Upper lobe of left lung (tissue), 6 donors: Measurements from ENCODE around the gene SPTY2D1. TPM values are rescaled to one million over a fixed set of nuclear protein-coding genes. Genes with fewer than 3 reads are reported as not detected.

ENCODE experiments used
- ATAC-seq, 2 donors: fragments of 200-7000 bp; cut with Tn5 transposase; one replicate each; pipeline ENCODE4 v1.9.1; 2022; ENCODE audit warnings: mild to moderate bottlenecking in 2 of 2, moderate library complexity in 2 of 2; ENCODE audit not compliant: low FRiP score in 2 of 2
- DNase-seq, 2 donors: peaks; one replicate each; pipeline ENCODE4 v3.0.0-alpha.2; 2019 to 2020
- H3K27ac ChIP-seq, 4 donors: fragments of 200-600 bp; sonication (generic); one replicate each; pipeline ENCODE4 v1.5.1; 2016 to 2019
- H3K27me3 ChIP-seq, 4 donors: fragments of 200-600 bp; sonication (generic); one replicate each; pipeline ENCODE4 v1.5.1; 2017 to 2019
- H3K36me3 ChIP-seq, 4 donors: fragments of 200-600 bp; sonication (generic); one replicate each; pipeline ENCODE4 v1.5.1; 2016 to 2019
- H3K4me1 ChIP-seq, 4 donors: fragments of 200-600 bp; sonication (generic); one replicate each; pipeline ENCODE4 v1.5.1; 2018 to 2019
- H3K4me3 ChIP-seq, 4 donors: fragments of 200-600 bp; sonication (generic); one replicate each; pipeline ENCODE4 v1.5.1; 2017 to 2019; ENCODE audit warnings: mild to moderate bottlenecking in 2 of 4, moderate library complexity in 1 of 4
- H3K9me3 ChIP-seq, 4 donors: fragments of 200-600 bp; sonication (generic); one replicate each; pipeline ENCODE4 v1.5.1; 2018 to 2019
- EP300 ChIP-seq, 4 donors: sonication (generic); formaldehyde crosslinking; IDR thresholded peaks; one replicate each; pipeline ENCODE4 v1.5.1; 2017; ENCODE audit warnings: antibody characterized with exemption in 4 of 4, control low read depth in 2 of 4
- POLR2A ChIP-seq, 4 donors: fragments of 450-650 bp; IDR thresholded peaks; one replicate each; pipeline ENCODE4 v1.5.1; 2016 to 2017; ENCODE audit warnings: antibody characterized with exemption in 4 of 4, mild to moderate bottlenecking in 2 of 4
- POLR2AphosphoS5 ChIP-seq, 2 donors: sonication (generic); formaldehyde crosslinking; IDR thresholded peaks; one replicate each; pipeline ENCODE4 v1.5.1; 2017; ENCODE audit warnings: antibody characterized with exemption in 2 of 2
- WGBS, 2 donors: methylation state at CpG; one replicate each; pipeline ENCODE4 v1.1.5; 2017 to 2018; 5-methylcytosine and 5-hydroxymethylcytosine counted together
- total RNA-seq, 6 donors: library from RNA; depleted of rRNA in 4 of 6; stranded (reverse); fragments of >200 nt in 4 of 6; gene quantifications; one replicate each; pipeline versions ENCODE4 v1.1.0 to v1.2.1, GENCODE V29; 2016 to 2021
- TF ChIP-seq, protein P1 (sequence below), 6 experiments: fragments of 450-650 bp in 4 of 6; fragments of 200-600 bp in 2 of 6; sonication (generic) in 2 of 6; IDR thresholded peaks; one replicate each; pipeline ENCODE4 v1.5.1; 2016 to 2019; ENCODE audit warnings: antibody characterized with exemption in 6 of 6
- donor health status: DM: no; HTN: no; CAD: no; lungs with moderate emphysema.
- donor health status: DM: no; HTN: yes; CAD: no; lungs with severe emphysema.

The SPTY2D1 gene
- total RNA-seq, 6 donors from 2014 or later: 10.0 to 25.5 (median 18.6) TPM

DNA sequence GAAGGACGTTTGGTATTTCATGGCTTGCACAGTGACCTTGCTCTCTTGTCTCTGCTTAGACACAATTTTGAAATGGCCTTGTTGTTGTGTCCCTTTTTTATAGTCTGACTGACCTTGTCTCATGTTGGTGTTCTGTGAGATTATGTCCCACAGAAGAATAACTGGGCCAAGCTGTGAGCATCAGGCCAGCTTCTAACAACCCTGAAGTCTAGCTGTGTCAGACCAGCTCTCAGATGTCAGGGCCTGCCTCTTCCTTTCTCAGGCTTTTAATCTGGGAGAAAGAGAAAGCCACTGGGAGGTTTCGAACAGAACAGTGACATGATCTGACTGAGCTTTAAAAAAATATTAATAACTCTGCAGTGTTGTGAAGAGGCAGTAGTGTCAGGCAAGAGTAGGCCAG is 43.6 kb downstream of the SPTY2D1 start:
- ATAC-seq: no peak
- TF ChIP-seq EP300 (IDR thresholded peaks at IDR 0.05) (no peak), POLR2A (IDR thresholded peaks at IDR 0.05) (no peak), POLR2AphosphoS5 (IDR thresholded peaks at IDR 0.05) (no peak)
- TF ChIP-seq, protein P1, sequence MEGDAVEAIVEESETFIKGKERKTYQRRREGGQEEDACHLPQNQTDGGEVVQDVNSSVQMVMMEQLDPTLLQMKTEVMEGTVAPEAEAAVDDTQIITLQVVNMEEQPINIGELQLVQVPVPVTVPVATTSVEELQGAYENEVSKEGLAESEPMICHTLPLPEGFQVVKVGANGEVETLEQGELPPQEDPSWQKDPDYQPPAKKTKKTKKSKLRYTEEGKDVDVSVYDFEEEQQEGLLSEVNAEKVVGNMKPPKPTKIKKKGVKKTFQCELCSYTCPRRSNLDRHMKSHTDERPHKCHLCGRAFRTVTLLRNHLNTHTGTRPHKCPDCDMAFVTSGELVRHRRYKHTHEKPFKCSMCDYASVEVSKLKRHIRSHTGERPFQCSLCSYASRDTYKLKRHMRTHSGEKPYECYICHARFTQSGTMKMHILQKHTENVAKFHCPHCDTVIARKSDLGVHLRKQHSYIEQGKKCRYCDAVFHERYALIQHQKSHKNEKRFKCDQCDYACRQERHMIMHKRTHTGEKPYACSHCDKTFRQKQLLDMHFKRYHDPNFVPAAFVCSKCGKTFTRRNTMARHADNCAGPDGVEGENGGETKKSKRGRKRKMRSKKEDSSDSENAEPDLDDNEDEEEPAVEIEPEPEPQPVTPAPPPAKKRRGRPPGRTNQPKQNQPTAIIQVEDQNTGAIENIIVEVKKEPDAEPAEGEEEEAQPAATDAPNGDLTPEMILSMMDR (IDR thresholded peaks at IDR 0.05): no peak

DNA sequence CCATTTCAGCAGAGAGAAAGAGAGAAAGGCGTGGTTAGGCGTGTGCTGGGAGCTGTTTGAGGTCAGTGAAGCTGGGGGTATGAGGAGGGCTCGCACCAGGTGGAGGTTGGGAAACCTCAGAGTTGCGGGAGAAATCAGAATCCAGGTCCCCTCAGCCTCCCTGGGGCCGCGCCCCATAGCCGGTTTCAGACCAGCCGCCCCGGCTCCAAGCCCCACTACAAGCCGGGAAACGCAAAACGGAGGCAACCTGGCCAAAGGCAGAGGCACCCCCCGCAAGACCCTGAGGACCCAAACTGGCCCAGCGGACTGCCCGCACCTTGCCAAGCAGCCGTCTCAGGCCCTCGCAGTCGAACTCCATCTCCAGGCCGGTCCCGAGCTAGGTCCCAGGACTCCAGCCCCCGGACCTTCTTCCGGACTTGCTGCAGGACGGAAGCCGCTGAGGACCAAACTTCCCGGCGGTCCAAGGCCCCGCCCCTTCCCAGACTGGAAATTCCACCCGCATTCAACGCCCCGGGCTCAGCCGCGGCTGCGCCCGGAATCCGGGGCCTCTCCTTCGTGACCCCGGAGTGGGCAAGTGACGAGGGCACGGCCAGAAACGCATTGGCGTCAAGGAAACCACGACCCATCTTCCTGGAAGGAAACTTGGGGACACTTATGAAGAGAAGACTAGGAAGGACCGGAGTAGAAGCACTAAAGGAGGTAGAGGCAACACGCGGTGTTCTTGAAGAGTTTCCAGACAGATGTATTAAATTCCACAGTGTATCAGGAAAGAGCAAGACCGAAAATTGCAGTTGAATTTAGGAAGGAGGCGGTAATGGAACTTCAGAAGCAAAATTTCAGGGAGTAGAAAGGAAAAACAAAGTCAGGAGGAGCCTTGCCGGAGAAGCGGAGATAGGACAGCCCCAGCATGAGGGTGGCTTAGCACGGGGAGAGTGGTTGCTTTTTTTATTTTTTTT is 45.6 kb downstream of the SPTY2D1 start, which contains the start of gene UEVLD:
UEVLD (minus strand) TSS at position 438 of the 956 bp plus-strand sequence; CDS start at position 358, 80 bp downstream.
- H3K4me3 ChIP-seq: peak within 1 kb of the TSS; percentile 63 to 91 (median 69)
- ATAC-seq: peak; percentile 96 to 99
- H3K4me1 ChIP-seq: peaks cover 19 to 37% (median 30%) of the 10 kb centered on the region in 4 donors
- TF ChIP-seq EP300 (IDR thresholded peaks at IDR 0.05): peak in 3 of 4 donors; percentile 24 to 86 (median 55)
- TF ChIP-seq POLR2A (IDR thresholded peaks at IDR 0.05): peak in 3 of 4 donors; percentile 39 to 87 (median 78)
- TF ChIP-seq, protein P1 (IDR thresholded peaks at IDR 0.05): no peak
- peak; percentile 87 to 96 for TF ChIP-seq POLR2AphosphoS5 (IDR thresholded peaks at IDR 0.05)
- H3K27ac ChIP-seq: peak within 1 kb of the TSS; percentile 73 to 90 (median 84)
- peak; percentile 94 for DNase-seq
- H3K9me3 ChIP-seq: no peaks in the 10 kb centered on the region
- no peaks in the 10 kb centered on the region for H3K27me3 ChIP-seq
- 3 to 4% methylated on average over 20 to 50 of the region's 50 CpGs for WGBS, 2 donors
- no peaks in the 10 kb centered on the region for H3K36me3 ChIP-seq

More for the DNA sequence above, 43.6 kb downstream of the SPTY2D1 start:
- Histone ChIP-seq H3K36me3 (no peaks in the 10 kb centered on the region), H3K9me3 (no peaks in the 10 kb centered on the region), H3K4me3 (no peak overlapping the region), H3K4me1 (peaks cover 19 to 37% (median 30%) of the 10 kb centered on the region in 4 donors), H3K27me3 (no peaks in the 10 kb centered on the region), H3K27ac (peak overlapping the region in 1 of 4 donors; percentile 14)
- 53 to 62% methylated on average over 2 of the region's 2 CpGs for WGBS, 2 donors
- DNase-seq: no peak

DNA sequence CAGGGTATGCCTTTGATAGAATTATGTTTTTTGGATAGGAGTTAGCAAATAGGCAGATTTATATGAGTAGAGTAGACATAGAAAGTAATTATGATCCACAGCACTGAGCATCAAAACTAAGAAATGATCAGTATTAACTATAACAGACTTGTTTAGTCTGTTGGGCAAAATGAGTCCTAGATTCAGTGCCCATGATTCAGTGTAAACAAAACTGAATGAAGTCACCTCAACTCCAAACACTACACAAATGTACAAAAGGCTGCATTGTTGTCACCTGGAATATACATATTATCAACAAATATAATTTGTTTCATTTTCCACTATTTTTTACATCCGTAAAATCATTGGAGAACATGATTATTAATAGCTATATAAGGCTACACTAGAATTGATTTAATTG is 52.3 kb downstream of the SPTY2D1 start:
- TF ChIP-seq POLR2AphosphoS5 (IDR thresholded peaks at IDR 0.05) (no peak), POLR2A (IDR thresholded peaks at IDR 0.05) (no peak), EP300 (IDR thresholded peaks at IDR 0.05) (no peak)
- TF ChIP-seq, protein P1 (IDR thresholded peaks at IDR 0.05): no peak
- Histone ChIP-seq H3K4me1 (peaks cover 0 to 2% (median under 1%) of the 10 kb centered on the region in 4 donors), H3K27me3 (no peaks in the 10 kb centered on the region), H3K27ac (no peak overlapping the region), H3K9me3 (no peaks in the 10 kb centered on the region), H3K4me3 (no peak overlapping the region), H3K36me3 (peaks cover 0 to 14% (median 6%) of the 10 kb centered on the region in 4 donors)
- WGBS, 2 donors: 100% methylated on average over 1 of the region's 1 CpG
- ATAC-seq: no peak
- DNase-seq: no peak

DNA sequence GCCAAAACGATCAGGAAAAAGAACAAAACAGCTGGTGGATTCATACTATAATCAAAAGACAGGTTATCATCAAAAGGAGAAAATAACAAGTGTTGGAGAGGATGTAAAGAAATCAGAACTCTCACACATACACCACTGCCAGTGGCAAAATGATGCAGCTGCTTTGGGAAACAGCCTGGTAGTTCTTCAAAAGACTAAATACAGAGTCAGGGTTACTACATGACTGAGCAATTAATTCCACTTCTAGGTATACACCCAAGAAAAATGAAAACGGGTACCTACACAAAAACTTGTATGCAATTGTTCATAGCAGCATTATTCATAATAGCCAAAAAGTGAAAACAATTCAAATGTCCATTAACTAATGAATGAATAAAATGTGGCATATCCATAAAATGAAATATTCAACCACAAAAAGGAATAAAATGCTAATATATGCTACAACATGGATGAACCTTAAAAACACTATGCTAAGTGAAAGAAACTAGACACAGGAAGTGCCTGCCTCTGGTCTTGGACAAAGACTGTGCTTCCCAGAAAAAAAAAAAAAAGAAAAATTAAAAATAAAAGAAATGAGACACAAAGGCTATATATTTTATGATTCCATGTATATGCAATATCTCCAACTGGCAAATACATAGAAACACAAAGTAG is 53.9 kb downstream of the SPTY2D1 start:
- Histone ChIP-seq H3K36me3 (peaks cover 0 to 30% (median 12%) of the 10 kb centered on the region in 4 donors), H3K4me3 (no peak overlapping the region), H3K9me3 (no peaks in the 10 kb centered on the region), H3K27me3 (no peaks in the 10 kb centered on the region), H3K4me1 (no peaks in the 10 kb centered on the region), H3K27ac (no peak overlapping the region)
- ATAC-seq (no peak), DNase-seq (no peak)
- 81 to 91% methylated on average over 2 of the region's 2 CpGs for WGBS, 2 donors
- TF ChIP-seq, protein P1 (IDR thresholded peaks at IDR 0.05): no peak
- TF ChIP-seq EP300 (IDR thresholded peaks at IDR 0.05) (no peak), POLR2AphosphoS5 (IDR thresholded peaks at IDR 0.05) (no peak), POLR2A (IDR thresholded peaks at IDR 0.05) (no peak)
